ENCODE results near the gene PIK3C3. TPM values are rescaled to one million over a fixed set of nuclear protein-coding genes. Genes with fewer than 3 reads are reported as not detected.

The PIK3C3 gene
- total RNA-seq, 1 donor, result 67.4 TPM

- H3K4me3 ChIP-seq (ENCODE audit: low read depth, low read length), result no peak overlapping the region
- DNase-seq (ENCODE audit: low read depth), result peak; percentile 25
- peak; percentile 53 for TF ChIP-seq CTCF (IDR thresholded peaks at IDR 0.05; ENCODE audit: insufficient read depth, low read depth, low read length)
These were observed 97.2 kb downstream of the PIK3C3 start for GRCh38 chr18:42052122-42052708.

GRCh38 chr18:42053188-42053781, 98.3 kb downstream of the PIK3C3 start:
- no peak overlapping the region for H3K4me3 ChIP-seq (ENCODE audit: low read depth, low read length)
- peak; percentile 65 for DNase-seq (ENCODE audit: low read depth)
- TF ChIP-seq CTCF (IDR thresholded peaks at IDR 0.05; ENCODE audit: insufficient read depth, low read depth, low read length), result peak; percentile 80

- TF ChIP-seq CTCF (IDR thresholded peaks at IDR 0.05; ENCODE audit: insufficient read depth, low read depth, low read length), result no peak
- DNase-seq (ENCODE audit: low read depth), result no peak
- no peak overlapping the region for H3K4me3 ChIP-seq (ENCODE audit: low read depth, low read length)
These were observed 109.1 kb downstream of the PIK3C3 start for GRCh38 chr18:42064109-42064508.

GRCh38 chr18:42067518-42067917, 112.5 kb downstream of the PIK3C3 start:
- no peak overlapping the region for H3K4me3 ChIP-seq (ENCODE audit: low read depth, low read length)
- DNase-seq (ENCODE audit: low read depth), result no peak
- TF ChIP-seq CTCF (IDR thresholded peaks at IDR 0.05; ENCODE audit: insufficient read depth, low read depth, low read length), result no peak

GRCh38 chr18:42068030-42068429, 113.0 kb downstream of the PIK3C3 start:
- TF ChIP-seq CTCF (IDR thresholded peaks at IDR 0.05; ENCODE audit: insufficient read depth, low read depth, low read length), result no peak
- DNase-seq (ENCODE audit: low read depth), result peak; percentile 19
- H3K4me3 ChIP-seq (ENCODE audit: low read depth, low read length), result no peak overlapping the region

- DNase-seq (ENCODE audit: low read depth), result no peak
- H3K4me3 ChIP-seq (ENCODE audit: low read depth, low read length), result no peak overlapping the region
- TF ChIP-seq CTCF (IDR thresholded peaks at IDR 0.05; ENCODE audit: insufficient read depth, low read depth, low read length), result no peak
These were observed 114.0 kb downstream of the PIK3C3 start for GRCh38 chr18:42069036-42069435.

GRCh38 chr18:42072407-42072806, 117.4 kb downstream of the PIK3C3 start:
- no peak overlapping the region for H3K4me3 ChIP-seq (ENCODE audit: low read depth, low read length)
- TF ChIP-seq CTCF (IDR thresholded peaks at IDR 0.05; ENCODE audit: insufficient read depth, low read depth, low read length), result no peak
- no peak for DNase-seq (ENCODE audit: low read depth)
